ENCODE data around the gene XXYLT1. TPM values are rescaled to one million over a fixed set of nuclear protein-coding genes. Genes with fewer than 3 reads are reported as not detected.

The XXYLT1 gene
- total RNA-seq, 4 donors from 2014 or later: 6.0 to 16.1 (median 9.6) TPM

GRCh38 chr3:195076981-195077610 lies 193.9 kb downstream of the XXYLT1 start:
- ATAC-seq (ENCODE audit: low FRiP score): no peak
- no peak for DNase-seq (ENCODE audit: low spot score)
- no peak for TF ChIP-seq CTCF (IDR thresholded peaks at IDR 0.05)

- no peak for ATAC-seq (ENCODE audit: low FRiP score)
- DNase-seq (ENCODE audit: low spot score): no peak
- no peak for TF ChIP-seq CTCF (IDR thresholded peaks at IDR 0.05)
Observed at GRCh38 chr3:195075941-195076875, 194.8 kb downstream of the XXYLT1 start.

- DNase-seq (ENCODE audit: low spot score) (peak; percentile 1), ATAC-seq (ENCODE audit: low FRiP score) (no peak)
- TF ChIP-seq CTCF (IDR thresholded peaks at IDR 0.05): no peak
Observed at GRCh38 chr3:195075199-195075940, 195.6 kb downstream of the XXYLT1 start.

- no peak for ATAC-seq (ENCODE audit: low FRiP score)
- no peak for TF ChIP-seq CTCF (IDR thresholded peaks at IDR 0.05)
- peak; percentile 14 for DNase-seq (ENCODE audit: low spot score)
Observed at GRCh38 chr3:195073866-195074860, 196.8 kb downstream of the XXYLT1 start.

- DNase-seq (ENCODE audit: low spot score) (no peak), ATAC-seq (ENCODE audit: low FRiP score) (no peak)
- TF ChIP-seq CTCF (IDR thresholded peaks at IDR 0.05): no peak
Observed at GRCh38 chr3:195072916-195073564, 197.9 kb downstream of the XXYLT1 start.
